ENCODE data around the gene TMEM30A. TPM values are rescaled to one million over a fixed set of nuclear protein-coding genes. Genes with fewer than 3 reads are reported as not detected.

The TMEM30A gene
- total RNA-seq, 2 experiments from 2014 or later, result 46.6 to 50.1 TPM

DNA sequence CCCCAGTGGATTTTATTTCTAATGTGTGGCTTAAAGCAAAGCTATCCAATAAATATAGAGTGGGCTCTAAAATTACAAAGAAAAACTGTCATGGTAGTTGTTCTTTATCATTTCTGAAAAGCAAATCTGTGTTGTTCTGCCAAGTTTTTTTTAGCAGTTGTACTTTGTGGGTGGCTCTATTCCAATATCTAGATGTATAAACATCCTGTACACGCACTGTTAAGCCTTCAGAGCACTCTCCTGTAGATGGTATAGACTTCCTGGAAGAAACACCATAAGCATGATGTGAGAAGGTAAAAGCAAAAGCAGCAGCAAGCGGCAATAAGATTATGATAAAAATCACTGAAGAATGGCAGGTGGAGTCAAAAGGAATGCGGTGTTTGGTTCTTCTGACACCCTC, 21.5 kb upstream of the TMEM30A start:
- Mint-ChIP-seq H3K4me1 (ENCODE audit: low read depth) (no peaks in the 10 kb centered on the region), H3K4me3 (no peak overlapping the region), H3K9me3 (no peaks in the 10 kb centered on the region), H3K27me3 (peaks cover 7% of the 10 kb centered on the region), H3K27ac (no peak overlapping the region), H3K36me3 (no peaks in the 10 kb centered on the region)
- POLR2A ChIA-PET, result no interaction called here
- intact Hi-C loops (cut with micrococcal nuclease), result no loop called here
- no peak for DNase-seq
- CTCF ChIA-PET, result interaction anchor here (0.5 to 1.5 kb wide), 4 partner anchors 9 to 339 kb away, joined by 3 to 7 read pairs (median 4); no protein-coding TSS in a partner anchor

DNA sequence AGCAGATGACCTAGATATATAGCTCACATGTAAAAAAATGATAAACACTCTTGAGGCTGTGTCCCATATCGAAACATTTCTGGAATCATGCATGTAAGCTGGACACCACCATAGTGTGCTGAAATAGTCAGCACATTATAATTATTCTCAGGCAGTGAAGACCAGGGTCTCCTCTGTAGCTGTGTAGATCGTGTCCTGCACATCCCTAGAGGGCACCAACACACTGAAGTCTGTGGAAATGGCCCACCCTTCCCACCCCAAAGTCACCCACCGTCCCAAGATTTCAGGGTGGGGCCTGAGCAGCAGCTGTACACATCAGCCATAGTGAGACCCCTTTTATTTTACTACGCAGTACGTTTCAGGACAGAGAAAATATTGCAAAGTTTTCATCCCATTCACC, 21.0 kb upstream of the TMEM30A start:
- Mint-ChIP-seq H3K27me3 (peaks cover 6% of the 10 kb centered on the region), H3K9me3 (no peaks in the 10 kb centered on the region), H3K27ac (no peak overlapping the region), H3K4me1 (ENCODE audit: low read depth) (no peaks in the 10 kb centered on the region), H3K4me3 (no peak overlapping the region), H3K36me3 (no peaks in the 10 kb centered on the region)
- DNase-seq, result no peak
- intact Hi-C loops (cut with micrococcal nuclease), result no loop called here
- ChIA-PET CTCF (interaction anchor here (0.5 to 1.5 kb wide), 5 partner anchors 8 to 339 kb away, joined by 3 to 7 read pairs (median 3); no protein-coding TSS in a partner anchor), POLR2A (no interaction called here)

DNA sequence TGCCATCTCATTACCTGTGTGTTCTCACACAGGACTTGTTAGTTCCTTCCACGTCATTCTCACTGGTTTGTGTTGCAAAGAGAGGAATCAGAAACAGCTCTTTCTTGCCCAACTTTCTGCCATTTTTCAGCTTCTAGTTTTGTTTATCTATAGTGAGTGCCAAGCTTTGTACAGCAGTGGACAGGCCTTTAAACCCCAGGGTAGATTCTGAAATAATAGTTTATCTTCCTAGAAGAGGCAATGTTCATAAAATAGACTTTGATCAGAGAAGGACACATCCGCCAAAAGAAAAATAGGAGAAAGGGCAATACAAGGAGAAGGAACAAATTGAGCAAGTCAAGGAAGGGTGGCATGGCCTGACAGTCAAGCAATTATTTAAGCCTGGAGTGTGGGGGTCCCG, 17.7 kb upstream of the TMEM30A start:
- H3K9me3 Mint-ChIP-seq, result no peaks in the 10 kb centered on the region
- peaks cover 2% of the 10 kb centered on the region for H3K36me3 Mint-ChIP-seq
- H3K27ac Mint-ChIP-seq, result no peak overlapping the region
- peaks cover 6% of the 10 kb centered on the region for H3K27me3 Mint-ChIP-seq
- no peak overlapping the region for H3K4me3 Mint-ChIP-seq
- ChIA-PET CTCF (interaction anchor here (0.6 to 0.9 kb wide), 2 partner anchors 35 to 196 kb away, joined by 3 read pairs; no protein-coding TSS in a partner anchor), POLR2A (no interaction called here)
- DNase-seq, result no peak
- no peaks in the 10 kb centered on the region for H3K4me1 Mint-ChIP-seq (ENCODE audit: low read depth)
- intact Hi-C loops (cut with micrococcal nuclease), result no loop called here

DNA sequence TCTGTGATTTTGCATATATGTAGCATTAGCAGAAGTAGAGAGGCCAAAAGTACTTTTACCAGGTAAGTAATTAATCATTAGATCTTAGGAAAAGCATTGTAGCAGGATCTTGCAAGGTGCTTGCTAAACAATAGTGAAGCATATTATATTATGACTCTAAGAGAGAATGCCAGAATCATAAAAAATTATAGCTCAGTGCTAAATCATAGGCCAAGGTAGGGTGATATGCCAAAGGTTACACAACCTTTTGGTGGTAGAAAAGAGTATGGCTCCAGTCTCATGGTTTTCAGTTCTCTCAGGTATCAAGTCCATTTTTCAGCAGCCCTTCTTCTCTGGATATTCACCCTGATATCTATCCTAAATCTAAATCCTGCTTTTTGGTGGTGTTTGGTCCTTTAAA, 16.9 kb upstream of the TMEM30A start:
- H3K4me3 Mint-ChIP-seq, result no peak overlapping the region
- H3K36me3 Mint-ChIP-seq, result peaks cover 2% of the 10 kb centered on the region
- H3K27ac Mint-ChIP-seq, result no peak overlapping the region
- CTCF ChIA-PET, result interaction anchor here (0.9 to 1.2 kb wide), 2 partner anchors 35 to 225 kb away, joined by 3 read pairs; no protein-coding TSS in a partner anchor
- H3K9me3 Mint-ChIP-seq, result no peaks in the 10 kb centered on the region
- POLR2A ChIA-PET, result no interaction called here
- H3K27me3 Mint-ChIP-seq, result peaks cover 4% of the 10 kb centered on the region
- DNase-seq, result no peak
- intact Hi-C loops (cut with micrococcal nuclease), result no loop called here
- no peaks in the 10 kb centered on the region for H3K4me1 Mint-ChIP-seq (ENCODE audit: low read depth)

DNA sequence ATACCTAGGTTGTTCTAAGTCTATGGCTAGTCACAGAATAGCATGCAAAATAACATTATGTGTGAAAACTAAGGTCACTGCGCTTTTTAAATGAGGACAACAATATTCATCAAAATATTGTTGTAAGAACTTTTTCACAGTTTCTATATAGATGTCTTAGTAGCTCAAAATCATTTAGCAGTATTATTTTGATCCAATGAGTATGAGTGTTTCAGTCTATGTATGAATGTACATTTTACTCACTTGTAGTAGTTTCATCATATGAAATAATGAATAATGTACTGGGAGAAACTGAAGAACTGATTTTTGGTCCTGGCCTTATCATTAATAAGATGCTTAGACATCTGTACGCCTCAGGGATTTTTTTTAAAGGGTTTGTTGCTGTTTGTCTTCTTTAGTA, 16.5 kb upstream of the TMEM30A start:
- CTCF ChIA-PET, result interaction anchor here (0.9 to 6.6 kb wide), 4 partner anchors 34 to 226 kb away, joined by 3 to 44 read pairs (median 8); no protein-coding TSS in a partner anchor
- peaks cover 3% of the 10 kb centered on the region for H3K27me3 Mint-ChIP-seq
- no peaks in the 10 kb centered on the region for H3K9me3 Mint-ChIP-seq
- POLR2A ChIA-PET, result no interaction called here
- DNase-seq, result no peak
- intact Hi-C loops (cut with micrococcal nuclease), result no loop called here
- H3K4me1 Mint-ChIP-seq (ENCODE audit: low read depth), result no peaks in the 10 kb centered on the region
- H3K27ac Mint-ChIP-seq, result no peak overlapping the region
- no peak overlapping the region for H3K4me3 Mint-ChIP-seq
- peaks cover 2% of the 10 kb centered on the region for H3K36me3 Mint-ChIP-seq

DNA sequence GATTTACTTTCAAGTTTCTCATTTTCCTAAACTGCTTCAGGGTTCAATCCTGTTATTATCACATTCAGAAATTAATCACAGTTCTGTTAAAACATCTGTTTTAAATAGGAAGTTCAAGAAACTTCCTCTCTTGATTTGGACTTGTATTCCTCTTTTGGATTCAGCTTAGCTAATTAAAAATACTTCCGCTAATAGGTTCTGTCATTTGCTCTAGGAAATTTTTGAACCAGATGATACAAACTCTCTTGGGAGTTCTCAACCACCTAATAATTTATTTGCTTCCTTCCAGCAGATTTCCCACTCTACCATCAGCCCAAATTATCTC, 15.9 kb upstream of the TMEM30A start:
- peaks cover 2% of the 10 kb centered on the region for H3K36me3 Mint-ChIP-seq
- H3K4me1 Mint-ChIP-seq (ENCODE audit: low read depth), result no peaks in the 10 kb centered on the region
- H3K9me3 Mint-ChIP-seq, result no peaks in the 10 kb centered on the region
- H3K27me3 Mint-ChIP-seq, result peaks cover 3% of the 10 kb centered on the region
- intact Hi-C loops (cut with micrococcal nuclease), result no loop called here
- DNase-seq, result no peak
- POLR2A ChIA-PET, result no interaction called here
- H3K4me3 Mint-ChIP-seq, result no peak overlapping the region
- CTCF ChIA-PET, result interaction anchor here (0.9 to 6.6 kb wide), 4 partner anchors 33 to 524 kb away, joined by 3 to 44 read pairs (median 9); no protein-coding TSS in a partner anchor
- H3K27ac Mint-ChIP-seq, result no peak overlapping the region

DNA sequence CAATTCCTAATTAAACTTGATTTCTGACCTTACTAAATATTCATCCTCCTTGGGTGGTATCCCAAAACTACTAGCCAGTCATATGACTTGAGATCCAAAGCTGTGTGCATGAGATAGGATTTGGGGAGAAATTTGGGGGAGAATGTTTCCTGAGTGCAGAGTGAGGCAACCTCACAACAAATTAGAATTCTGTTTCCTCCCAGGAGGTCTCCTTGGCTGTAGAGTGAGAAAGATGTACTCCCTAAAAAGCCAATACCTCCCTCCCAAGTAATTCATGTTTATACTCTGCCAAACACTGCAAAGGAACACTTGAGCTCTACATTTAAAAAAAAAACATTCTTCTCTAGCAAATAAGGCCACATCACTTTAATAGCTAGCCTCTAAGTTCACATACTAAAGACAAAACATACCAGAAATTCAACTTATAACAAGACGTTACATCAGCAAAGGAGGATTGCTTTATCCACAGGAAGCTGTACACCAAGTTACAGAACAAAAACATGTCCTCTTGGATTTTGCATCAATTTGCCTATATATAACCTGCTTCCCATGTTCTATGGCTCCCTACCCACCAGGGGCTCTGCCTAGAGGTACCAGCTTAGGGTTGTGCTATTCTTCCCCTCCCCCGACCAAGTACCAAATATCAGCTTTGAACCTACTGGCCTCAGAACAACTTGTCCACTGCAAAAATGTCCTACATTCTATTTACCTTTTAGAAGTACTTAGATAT, 15.4 kb upstream of the TMEM30A start:
- no peak for DNase-seq
- ChIA-PET CTCF (interaction anchor here (0.6 to 6.6 kb wide), 5 partner anchors 33 to 525 kb away, joined by 3 to 44 read pairs (median 6); no protein-coding TSS in a partner anchor), POLR2A (no interaction called here)
- peaks cover 2% of the 10 kb centered on the region for H3K36me3 Mint-ChIP-seq
- no peaks in the 10 kb centered on the region for H3K4me1 Mint-ChIP-seq (ENCODE audit: low read depth)
- intact Hi-C loops (cut with micrococcal nuclease), result no loop called here
- H3K4me3 Mint-ChIP-seq, result no peak overlapping the region
- H3K9me3 Mint-ChIP-seq, result no peaks in the 10 kb centered on the region
- peaks cover 3% of the 10 kb centered on the region for H3K27me3 Mint-ChIP-seq
- no peak overlapping the region for H3K27ac Mint-ChIP-seq

DNA sequence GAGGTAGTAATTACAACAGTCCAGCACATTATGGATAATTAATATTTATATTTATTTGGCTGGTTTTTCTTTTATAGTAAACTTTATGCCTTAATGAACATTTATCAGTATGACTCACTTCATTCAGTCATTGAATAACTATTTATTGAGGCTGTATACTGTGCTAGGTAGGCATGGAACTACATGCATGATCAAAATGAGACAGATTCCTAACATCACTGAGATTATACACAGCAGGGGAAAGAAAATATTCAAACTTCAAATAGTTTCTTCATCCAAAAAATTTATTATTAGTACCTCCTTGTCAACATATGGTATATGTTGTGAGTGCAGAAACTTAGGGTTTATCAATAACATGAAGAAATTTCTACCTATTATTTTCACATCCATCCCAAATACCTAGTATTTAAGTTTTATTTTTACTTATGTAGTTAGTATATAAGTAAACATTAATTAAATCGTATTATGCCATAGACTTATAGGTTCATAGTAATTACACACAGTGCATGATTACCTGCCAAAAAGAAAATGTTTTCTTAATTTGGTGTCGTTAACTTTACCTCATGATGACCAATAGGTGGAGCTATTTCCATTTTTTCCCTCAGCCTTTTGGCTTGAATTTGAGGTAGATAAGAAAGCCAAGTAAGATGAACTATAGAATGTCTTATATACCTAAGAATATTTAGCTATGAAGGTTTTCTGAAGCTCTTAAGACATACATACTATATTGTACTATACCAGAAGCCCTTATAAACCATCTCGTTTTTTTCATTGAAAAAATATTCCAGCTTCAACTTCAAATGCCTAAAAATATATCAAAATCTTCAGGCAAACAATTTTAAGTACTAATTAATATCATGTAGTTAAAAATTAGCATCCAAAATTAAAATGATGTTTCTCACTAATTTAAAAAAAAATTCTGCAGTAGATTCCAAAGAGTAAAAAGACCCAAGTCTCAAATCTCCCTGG, 12.5 kb upstream of the TMEM30A start:
- no peaks in the 10 kb centered on the region for H3K27me3 Mint-ChIP-seq
- intact Hi-C loops (cut with micrococcal nuclease), result loop anchor here (1.0 kb wide), 3 partner anchors 31 to 229 kb away; no protein-coding TSS in a partner anchor
- no peak overlapping the region for H3K4me3 Mint-ChIP-seq
- H3K36me3 Mint-ChIP-seq, result peaks cover 2% of the 10 kb centered on the region
- ChIA-PET CTCF (interaction anchor here (0.6 to 6.6 kb wide), 19 partner anchors 8 to 296 kb away, joined by 3 to 44 read pairs (median 6); partner anchors contain the start of genes COX7A2 and TMEM30A), POLR2A (no interaction called here)
- H3K27ac Mint-ChIP-seq, result no peak overlapping the region
- no peaks in the 10 kb centered on the region for H3K4me1 Mint-ChIP-seq (ENCODE audit: low read depth)
- no peak for DNase-seq
- H3K9me3 Mint-ChIP-seq, result no peaks in the 10 kb centered on the region

DNA sequence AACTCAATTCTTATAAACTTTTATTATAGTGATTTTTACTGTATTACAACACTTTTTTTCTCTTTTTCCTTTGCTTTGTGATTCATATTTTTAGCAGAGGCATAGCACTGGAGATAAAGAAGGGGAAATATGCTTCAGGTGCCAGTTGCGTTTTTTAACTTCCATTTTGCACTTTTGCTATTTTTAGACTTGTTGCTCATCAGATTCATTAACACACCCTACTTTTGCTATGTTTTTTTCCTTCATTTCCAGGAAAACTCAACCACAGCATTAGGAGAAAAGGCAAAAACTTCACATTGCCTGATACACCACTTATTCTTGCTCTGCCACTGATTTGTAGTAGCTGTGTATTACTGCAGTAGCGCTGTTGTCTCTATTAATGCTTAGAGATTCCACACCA, 8.0 kb upstream of the TMEM30A start:
- no peak overlapping the region for H3K4me3 Mint-ChIP-seq
- DNase-seq, result no peak
- POLR2A ChIA-PET, result no interaction called here
- CTCF ChIA-PET, result no interaction called here
- H3K4me1 Mint-ChIP-seq (ENCODE audit: low read depth), result peaks cover 14% of the 10 kb centered on the region
- H3K36me3 Mint-ChIP-seq, result peaks cover 9% of the 10 kb centered on the region
- no peaks in the 10 kb centered on the region for H3K27me3 Mint-ChIP-seq
- no peak overlapping the region for H3K27ac Mint-ChIP-seq
- no peaks in the 10 kb centered on the region for H3K9me3 Mint-ChIP-seq
- intact Hi-C loops (cut with micrococcal nuclease), result no loop called here

DNA sequence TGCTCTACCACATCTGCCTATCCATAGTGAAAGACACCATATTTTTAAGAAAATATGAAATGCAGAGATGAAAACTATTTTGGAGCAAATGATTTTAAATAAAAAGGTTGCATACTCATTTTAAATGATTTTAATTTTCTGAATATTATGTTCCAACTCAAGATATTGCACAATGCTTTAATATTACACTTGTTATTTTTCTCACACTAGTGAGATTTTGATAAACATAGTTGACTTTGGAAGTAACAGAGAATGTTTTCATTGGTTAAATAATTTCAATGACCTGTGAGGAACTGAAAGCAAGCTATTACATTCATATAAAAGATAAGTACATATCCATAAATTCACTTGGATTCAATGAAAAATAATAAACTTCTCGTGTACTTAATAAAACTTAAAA, 7.2 kb upstream of the TMEM30A start:
- ChIA-PET POLR2A (no interaction called here), CTCF (no interaction called here)
- no peak overlapping the region for H3K27ac Mint-ChIP-seq
- H3K9me3 Mint-ChIP-seq, result no peaks in the 10 kb centered on the region
- no peaks in the 10 kb centered on the region for H3K27me3 Mint-ChIP-seq
- H3K4me3 Mint-ChIP-seq, result no peak overlapping the region
- no peak for DNase-seq
- H3K4me1 Mint-ChIP-seq (ENCODE audit: low read depth), result peaks cover 22% of the 10 kb centered on the region
- intact Hi-C loops (cut with micrococcal nuclease), result no loop called here
- H3K36me3 Mint-ChIP-seq, result peaks cover 9% of the 10 kb centered on the region

DNA sequence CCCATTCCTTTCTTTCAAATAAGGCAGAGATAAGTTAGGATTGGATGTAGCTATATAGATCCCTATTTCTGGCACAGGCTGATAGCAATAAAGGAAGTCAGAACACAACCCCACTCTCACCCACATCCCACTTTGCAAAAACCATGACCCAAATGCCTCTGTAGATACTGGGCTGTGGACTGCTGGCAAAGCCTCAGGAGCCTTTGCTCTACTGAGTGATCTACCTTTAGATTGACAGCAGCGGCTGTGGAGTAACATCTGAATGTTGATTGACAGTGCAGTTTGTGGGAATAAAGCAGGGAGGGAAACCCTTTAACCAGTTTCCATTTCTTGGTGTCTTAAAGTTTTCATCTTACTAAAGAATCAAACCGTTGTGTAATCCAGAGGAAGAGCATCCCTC, 6.7 kb upstream of the TMEM30A start:
- no peak overlapping the region for H3K4me3 Mint-ChIP-seq
- ChIA-PET POLR2A (no interaction called here), CTCF (no interaction called here)
- no peak overlapping the region for H3K27ac Mint-ChIP-seq
- peaks cover 9% of the 10 kb centered on the region for H3K36me3 Mint-ChIP-seq
- peaks cover 26% of the 10 kb centered on the region for H3K4me1 Mint-ChIP-seq (ENCODE audit: low read depth)
- H3K27me3 Mint-ChIP-seq, result no peaks in the 10 kb centered on the region
- no peaks in the 10 kb centered on the region for H3K9me3 Mint-ChIP-seq
- intact Hi-C loops (cut with micrococcal nuclease), result no loop called here
- DNase-seq, result no peak

Data from activated CD4-positive, alpha-beta memory T cell treated with anti-CD3 and anti-CD28 coated beads for 36 hours (primary cell).